ENCODE results near the gene CDK6. TPM values are rescaled to one million over a fixed set of nuclear protein-coding genes. Genes with fewer than 3 reads are reported as not detected.
A peak's percentile ranks its signal among the peaks of the same experiment; 100 is the strongest.

CDK6 gene
- total and polyA plus RNA-seq, 4 donors: 3.3 to 35.0 (median 12.0) TPM

GRCh38 chr7:92835261-92835850, 1.0 kb downstream of the CDK6 start:
- peak overlapping the region; percentile 70 to 92 for H3K27ac ChIP-seq (ENCODE audit: low read depth in 1 of 2, low read length in 2 of 2)
- WGBS: under 1% methylated on average over 43 of the region's 43 CpGs
- TF ChIP-seq NR2F2 (IDR thresholded peaks at IDR 0.05): peak; percentile 12
- no peak for TF ChIP-seq FOXA2 (IDR thresholded peaks at IDR 0.05)
- peak; percentile 7 for TF ChIP-seq SP1 (IDR thresholded peaks at IDR 0.05)
- peak; percentile 54 for DNase-seq (ENCODE audit: low spot score)
- H3K9me3 ChIP-seq (ENCODE audit: control insufficient read depth in 4 of 4, low read length in 3 of 4): no peaks in the 10 kb centered on the region
- H3K9ac ChIP-seq (ENCODE audit: low read depth in 1 of 2, low read length in 2 of 2): peak overlapping the region; percentile 81 to 84
- H3K36me3 ChIP-seq (ENCODE audit: control insufficient read depth in 4 of 4, insufficient read depth in 3 of 4, low read depth in 1 of 4, low read length in 3 of 4): no peaks in the 10 kb centered on the region
- peaks cover 0 to 29% (median 15%) of the 10 kb centered on the region in 4 donors for H3K4me1 ChIP-seq (ENCODE audit: control insufficient read depth in 4 of 4, insufficient read depth in 4 of 4, low read length in 3 of 4)
- H3K4me3 ChIP-seq (ENCODE audit: low read depth in 1 of 3, low read length in 3 of 3): peak overlapping the region; percentile 82 to 95 (median 88)
- no peaks in the 10 kb centered on the region for H3K27me3 ChIP-seq (ENCODE audit: control insufficient read depth in 4 of 4, insufficient read depth in 4 of 4, low read length in 3 of 4)

DNA sequence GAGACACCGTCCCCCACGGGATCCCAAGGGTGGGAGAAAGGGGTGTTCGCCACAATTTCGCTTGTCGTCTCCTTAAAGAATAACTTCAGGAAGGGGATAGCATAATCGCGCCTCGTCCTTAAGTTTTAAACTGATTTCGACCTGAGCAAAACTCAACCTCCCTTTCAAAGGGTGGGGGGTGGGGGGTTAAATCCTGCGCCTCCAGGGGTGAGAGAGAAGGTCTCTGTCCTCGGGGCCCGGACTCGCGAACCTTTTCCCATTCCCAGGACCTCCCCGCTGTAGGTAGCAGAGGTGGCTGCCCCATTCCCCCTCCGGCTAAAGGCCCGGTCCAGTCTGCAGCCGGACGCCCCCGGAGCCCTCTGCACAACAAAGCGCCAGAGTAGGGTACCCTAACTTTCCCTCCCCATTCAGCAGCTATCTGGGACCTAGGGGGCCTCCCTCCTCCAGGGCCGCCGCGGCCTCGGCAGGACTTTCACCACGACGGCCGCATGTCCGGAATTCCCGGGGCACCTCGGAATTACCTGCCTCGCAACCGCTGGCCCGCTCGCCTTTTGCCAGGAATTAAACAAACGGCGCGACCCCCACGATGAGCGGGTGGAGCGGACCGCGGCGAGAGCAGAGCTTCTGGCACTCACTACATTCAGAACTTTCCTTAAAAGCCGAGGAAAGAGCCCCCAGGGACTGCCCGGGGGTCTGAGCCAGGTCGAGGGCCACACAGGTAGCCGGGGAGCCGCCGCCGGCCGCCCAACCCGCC, 1.7 kb downstream of the CDK6 start:
- Histone ChIP-seq H3K27me3 (ENCODE audit: control insufficient read depth in 4 of 4, insufficient read depth in 4 of 4, low read length in 3 of 4) (no peaks in the 10 kb centered on the region), H3K4me3 (ENCODE audit: low read depth in 1 of 3, low read length in 3 of 3) (peak overlapping the region; percentile 82 to 95 (median 88)), H3K9me3 (ENCODE audit: control insufficient read depth in 4 of 4, low read length in 3 of 4) (no peaks in the 10 kb centered on the region), H3K4me1 (ENCODE audit: control insufficient read depth in 4 of 4, insufficient read depth in 4 of 4, low read length in 3 of 4) (peaks cover 0 to 32% (median 19%) of the 10 kb centered on the region in 4 donors), H3K27ac (ENCODE audit: low read depth in 1 of 2, low read length in 2 of 2) (peak overlapping the region; percentile 70 to 92), H3K36me3 (ENCODE audit: control insufficient read depth in 4 of 4, insufficient read depth in 3 of 4, low read depth in 1 of 4, low read length in 3 of 4) (no peaks in the 10 kb centered on the region), H3K9ac (ENCODE audit: low read depth in 1 of 2, low read length in 2 of 2) (peak overlapping the region; percentile 64 to 81)
- under 1% methylated on average over 53 of the region's 53 CpGs for WGBS
- TF ChIP-seq GABPA (IDR thresholded peaks at IDR 0.05 in 1 of 2, conservative IDR thresholded peaks at IDR 0.05 in 1 of 2) (no peak), JUND (IDR thresholded peaks at IDR 0.05) (no peak), RXRA (IDR thresholded peaks at IDR 0.05) (no peak), NR2F2 (IDR thresholded peaks at IDR 0.05) (no peak), CTCF (IDR thresholded peaks at IDR 0.05; ENCODE audit: low read depth, low read length, missing input control) (no peak), SP1 (IDR thresholded peaks at IDR 0.05) (no peak)
- TF ChIP-seq, protein P1, sequence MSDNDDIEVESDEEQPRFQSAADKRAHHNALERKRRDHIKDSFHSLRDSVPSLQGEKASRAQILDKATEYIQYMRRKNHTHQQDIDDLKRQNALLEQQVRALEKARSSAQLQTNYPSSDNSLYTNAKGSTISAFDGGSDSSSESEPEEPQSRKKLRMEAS (IDR thresholded peaks at IDR 0.05): no peak
- peak; percentile 55 for DNase-seq (ENCODE audit: low spot score)

DNA sequence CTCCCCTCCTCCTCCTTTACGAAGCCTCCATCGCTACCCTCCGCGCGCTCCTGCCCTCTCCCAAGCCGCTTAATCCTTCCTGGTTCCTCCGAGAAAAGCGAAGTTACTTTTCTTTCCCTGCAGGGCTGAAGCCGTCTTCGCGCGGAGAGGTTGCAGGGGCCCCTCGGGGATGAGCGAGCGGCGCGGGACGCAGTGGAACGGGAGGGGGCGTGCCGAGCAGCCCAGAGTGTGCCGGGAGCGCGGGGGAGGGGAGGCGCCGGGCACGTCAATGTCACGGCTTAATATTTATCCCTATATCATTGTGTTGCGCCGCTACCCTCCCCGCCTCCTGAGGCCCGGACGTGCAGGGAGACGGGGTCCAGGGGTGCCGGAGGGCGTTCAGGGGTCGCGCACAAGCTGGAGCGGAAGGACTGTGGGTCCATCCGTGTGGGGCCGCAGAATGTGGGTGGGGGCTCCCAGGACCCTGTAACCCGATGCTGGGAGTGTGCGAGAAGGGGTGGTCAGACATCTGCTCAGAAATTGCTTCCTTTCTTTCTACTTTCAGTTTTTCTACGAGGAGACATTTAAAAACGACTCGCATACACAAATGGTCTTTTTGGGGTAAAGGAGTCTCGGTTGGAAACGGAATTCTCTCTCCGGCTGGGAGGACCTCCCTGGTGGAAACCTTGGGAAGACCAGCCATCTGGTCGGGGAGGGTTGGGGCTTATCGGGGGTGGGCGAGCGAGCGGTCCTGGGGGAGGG, 2.4 kb downstream of the CDK6 start:
- Histone ChIP-seq H3K4me1 (ENCODE audit: control insufficient read depth in 4 of 4, insufficient read depth in 4 of 4, low read length in 3 of 4) (peaks cover 0 to 36% (median 20%) of the 10 kb centered on the region in 4 donors), H3K9ac (ENCODE audit: low read depth in 1 of 2, low read length in 2 of 2) (peak overlapping the region; percentile 64 to 93), H3K27me3 (ENCODE audit: control insufficient read depth in 4 of 4, insufficient read depth in 4 of 4, low read length in 3 of 4) (no peaks in the 10 kb centered on the region), H3K27ac (ENCODE audit: low read depth in 1 of 2, low read length in 2 of 2) (peak overlapping the region; percentile 70 to 92), H3K4me3 (ENCODE audit: low read depth in 1 of 3, low read length in 3 of 3) (peak overlapping the region; percentile 82 to 95 (median 88)), H3K36me3 (ENCODE audit: control insufficient read depth in 4 of 4, insufficient read depth in 3 of 4, low read depth in 1 of 4, low read length in 3 of 4) (no peaks in the 10 kb centered on the region), H3K9me3 (ENCODE audit: control insufficient read depth in 4 of 4, low read length in 3 of 4) (no peaks in the 10 kb centered on the region)
- DNase-seq (ENCODE audit: low spot score): peak; percentile 82
- under 1% methylated on average over 54 of the region's 54 CpGs for WGBS
- TF ChIP-seq FOXA1 (IDR thresholded peaks at IDR 0.05): no peak
- TF ChIP-seq JUND (IDR thresholded peaks at IDR 0.05): no peak
- TF ChIP-seq TAF1 (conservative IDR thresholded peaks at IDR 0.05): no peak
- peak; percentile 55 for TF ChIP-seq YY1 (IDR thresholded peaks at IDR 0.05)
- peak; percentile 28 for TF ChIP-seq SP1 (IDR thresholded peaks at IDR 0.05)
- TF ChIP-seq, protein P2, sequence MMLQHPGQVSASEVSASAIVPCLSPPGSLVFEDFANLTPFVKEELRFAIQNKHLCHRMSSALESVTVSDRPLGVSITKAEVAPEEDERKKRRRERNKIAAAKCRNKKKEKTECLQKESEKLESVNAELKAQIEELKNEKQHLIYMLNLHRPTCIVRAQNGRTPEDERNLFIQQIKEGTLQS (IDR thresholded peaks at IDR 0.05): no peak
- TF ChIP-seq FOXA2 (IDR thresholded peaks at IDR 0.05): no peak
- TF ChIP-seq, protein P3, sequence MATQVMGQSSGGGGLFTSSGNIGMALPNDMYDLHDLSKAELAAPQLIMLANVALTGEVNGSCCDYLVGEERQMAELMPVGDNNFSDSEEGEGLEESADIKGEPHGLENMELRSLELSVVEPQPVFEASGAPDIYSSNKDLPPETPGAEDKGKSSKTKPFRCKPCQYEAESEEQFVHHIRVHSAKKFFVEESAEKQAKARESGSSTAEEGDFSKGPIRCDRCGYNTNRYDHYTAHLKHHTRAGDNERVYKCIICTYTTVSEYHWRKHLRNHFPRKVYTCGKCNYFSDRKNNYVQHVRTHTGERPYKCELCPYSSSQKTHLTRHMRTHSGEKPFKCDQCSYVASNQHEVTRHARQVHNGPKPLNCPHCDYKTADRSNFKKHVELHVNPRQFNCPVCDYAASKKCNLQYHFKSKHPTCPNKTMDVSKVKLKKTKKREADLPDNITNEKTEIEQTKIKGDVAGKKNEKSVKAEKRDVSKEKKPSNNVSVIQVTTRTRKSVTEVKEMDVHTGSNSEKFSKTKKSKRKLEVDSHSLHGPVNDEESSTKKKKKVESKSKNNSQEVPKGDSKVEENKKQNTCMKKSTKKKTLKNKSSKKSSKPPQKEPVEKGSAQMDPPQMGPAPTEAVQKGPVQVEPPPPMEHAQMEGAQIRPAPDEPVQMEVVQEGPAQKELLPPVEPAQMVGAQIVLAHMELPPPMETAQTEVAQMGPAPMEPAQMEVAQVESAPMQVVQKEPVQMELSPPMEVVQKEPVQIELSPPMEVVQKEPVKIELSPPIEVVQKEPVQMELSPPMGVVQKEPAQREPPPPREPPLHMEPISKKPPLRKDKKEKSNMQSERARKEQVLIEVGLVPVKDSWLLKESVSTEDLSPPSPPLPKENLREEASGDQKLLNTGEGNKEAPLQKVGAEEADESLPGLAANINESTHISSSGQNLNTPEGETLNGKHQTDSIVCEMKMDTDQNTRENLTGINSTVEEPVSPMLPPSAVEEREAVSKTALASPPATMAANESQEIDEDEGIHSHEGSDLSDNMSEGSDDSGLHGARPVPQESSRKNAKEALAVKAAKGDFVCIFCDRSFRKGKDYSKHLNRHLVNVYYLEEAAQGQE (IDR thresholded peaks at IDR 0.05): no peak
- TF ChIP-seq, protein P4, sequence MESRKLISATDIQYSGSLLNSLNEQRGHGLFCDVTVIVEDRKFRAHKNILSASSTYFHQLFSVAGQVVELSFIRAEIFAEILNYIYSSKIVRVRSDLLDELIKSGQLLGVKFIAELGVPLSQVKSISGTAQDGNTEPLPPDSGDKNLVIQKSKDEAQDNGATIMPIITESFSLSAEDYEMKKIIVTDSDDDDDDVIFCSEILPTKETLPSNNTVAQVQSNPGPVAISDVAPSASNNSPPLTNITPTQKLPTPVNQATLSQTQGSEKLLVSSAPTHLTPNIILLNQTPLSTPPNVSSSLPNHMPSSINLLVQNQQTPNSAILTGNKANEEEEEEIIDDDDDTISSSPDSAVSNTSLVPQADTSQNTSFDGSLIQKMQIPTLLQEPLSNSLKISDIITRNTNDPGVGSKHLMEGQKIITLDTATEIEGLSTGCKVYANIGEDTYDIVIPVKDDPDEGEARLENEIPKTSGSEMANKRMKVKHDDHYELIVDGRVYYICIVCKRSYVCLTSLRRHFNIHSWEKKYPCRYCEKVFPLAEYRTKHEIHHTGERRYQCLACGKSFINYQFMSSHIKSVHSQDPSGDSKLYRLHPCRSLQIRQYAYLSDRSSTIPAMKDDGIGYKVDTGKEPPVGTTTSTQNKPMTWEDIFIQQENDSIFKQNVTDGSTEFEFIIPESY (IDR thresholded peaks at IDR 0.05): no peak
- TF ChIP-seq NR2F2 (IDR thresholded peaks at IDR 0.05): no peak
- peak in 1 of 2 donors; percentile 26 for TF ChIP-seq GABPA (IDR thresholded peaks at IDR 0.05 in 1 of 2, conservative IDR thresholded peaks at IDR 0.05 in 1 of 2)
- TF ChIP-seq, protein P1 (IDR thresholded peaks at IDR 0.05): no peak
- no peak for TF ChIP-seq HNF4A (conservative IDR thresholded peaks at IDR 0.05)

Measured in liver (tissue), 9 donors.